ENCODE results near the gene PIKFYVE.

- TF ChIP-seq POLR2A (IDR thresholded peaks at IDR 0.05) (no peak), EP300 (IDR thresholded peaks at IDR 0.05) (no peak)
- TF ChIP-seq, protein P1, sequence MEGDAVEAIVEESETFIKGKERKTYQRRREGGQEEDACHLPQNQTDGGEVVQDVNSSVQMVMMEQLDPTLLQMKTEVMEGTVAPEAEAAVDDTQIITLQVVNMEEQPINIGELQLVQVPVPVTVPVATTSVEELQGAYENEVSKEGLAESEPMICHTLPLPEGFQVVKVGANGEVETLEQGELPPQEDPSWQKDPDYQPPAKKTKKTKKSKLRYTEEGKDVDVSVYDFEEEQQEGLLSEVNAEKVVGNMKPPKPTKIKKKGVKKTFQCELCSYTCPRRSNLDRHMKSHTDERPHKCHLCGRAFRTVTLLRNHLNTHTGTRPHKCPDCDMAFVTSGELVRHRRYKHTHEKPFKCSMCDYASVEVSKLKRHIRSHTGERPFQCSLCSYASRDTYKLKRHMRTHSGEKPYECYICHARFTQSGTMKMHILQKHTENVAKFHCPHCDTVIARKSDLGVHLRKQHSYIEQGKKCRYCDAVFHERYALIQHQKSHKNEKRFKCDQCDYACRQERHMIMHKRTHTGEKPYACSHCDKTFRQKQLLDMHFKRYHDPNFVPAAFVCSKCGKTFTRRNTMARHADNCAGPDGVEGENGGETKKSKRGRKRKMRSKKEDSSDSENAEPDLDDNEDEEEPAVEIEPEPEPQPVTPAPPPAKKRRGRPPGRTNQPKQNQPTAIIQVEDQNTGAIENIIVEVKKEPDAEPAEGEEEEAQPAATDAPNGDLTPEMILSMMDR (IDR thresholded peaks at IDR 0.05) = no peak
Observed at GRCh38 chr2:208369091-208369490, 103.0 kb downstream of the PIKFYVE start.

Measured in ovary (tissue), 3 donors.